Measurements from ENCODE around the gene MAGI2.

Gene MAGI2

DNA sequence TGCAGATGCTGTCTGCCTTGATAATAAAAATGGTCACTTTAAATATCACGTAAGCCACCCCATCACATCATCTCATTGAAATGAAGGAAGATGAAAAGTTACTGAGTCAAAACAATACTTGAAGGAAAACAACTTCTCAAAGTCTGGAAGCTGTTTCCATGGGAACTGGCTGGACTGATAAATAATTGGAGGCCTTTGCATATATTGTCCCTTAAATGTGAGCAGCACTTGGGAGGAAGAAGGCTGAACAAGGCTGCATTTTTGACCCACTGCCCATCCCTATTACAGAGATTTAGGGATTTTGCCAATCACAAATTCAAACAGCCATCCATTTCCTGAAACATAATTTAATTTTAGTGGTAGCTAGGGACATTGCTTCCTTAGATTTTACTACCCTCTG is 18.2 kb upstream of the MAGI2 start:
- DNase-seq (ENCODE audit: insufficient read length, low spot score) (no peak), FAIRE-seq (no peak)
- TF ChIP-seq POLR2A (IDR thresholded peaks at IDR 0.05; ENCODE audit: low read depth, low read length), result no peak
- no peak for TF ChIP-seq POU2F2 (IDR thresholded peaks at IDR 0.05; ENCODE audit: low read depth, low read length)
- TF ChIP-seq POLR2AphosphoS5 (IDR thresholded peaks at IDR 0.05; ENCODE audit: low read depth, low read length), result no peak
- no peak for TF ChIP-seq SPI1 (IDR thresholded peaks at IDR 0.05; ENCODE audit: low read depth, low read length)
- TF ChIP-seq PAX5 (IDR thresholded peaks at IDR 0.05; ENCODE audit: insufficient read depth, low read length, severe bottlenecking), result no peak
- TF ChIP-seq TAF1 (IDR thresholded peaks at IDR 0.05; ENCODE audit: low read depth, low read length), result no peak

DNA sequence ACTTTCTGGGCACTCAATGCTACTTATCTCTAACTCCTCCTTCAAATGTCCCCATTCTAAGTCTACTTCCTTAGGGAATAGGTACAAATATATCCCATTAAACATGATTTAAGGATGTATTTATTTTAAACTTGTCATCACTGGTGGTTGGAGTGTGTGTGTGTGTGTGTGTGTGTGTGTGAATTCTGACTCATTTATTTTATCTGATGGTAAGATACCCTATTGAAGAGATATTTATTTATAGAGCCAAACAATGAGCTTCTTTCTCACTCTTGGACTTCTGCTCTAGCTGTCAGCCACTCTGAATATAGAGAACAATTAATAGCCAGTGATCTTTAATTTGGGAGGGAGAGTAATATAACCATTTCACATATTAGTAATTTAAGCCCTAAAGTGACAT is 17.8 kb upstream of the MAGI2 start:
- no peak for FAIRE-seq
- TF ChIP-seq TAF1 (IDR thresholded peaks at IDR 0.05; ENCODE audit: low read depth, low read length), result no peak
- no peak for TF ChIP-seq PAX5 (IDR thresholded peaks at IDR 0.05; ENCODE audit: insufficient read depth, low read length, severe bottlenecking)
- TF ChIP-seq SPI1 (IDR thresholded peaks at IDR 0.05; ENCODE audit: low read depth, low read length), result no peak
- no peak for TF ChIP-seq POLR2A (IDR thresholded peaks at IDR 0.05; ENCODE audit: low read depth, low read length)
- no peak for TF ChIP-seq POLR2AphosphoS5 (IDR thresholded peaks at IDR 0.05; ENCODE audit: low read depth, low read length)
- TF ChIP-seq POU2F2 (IDR thresholded peaks at IDR 0.05; ENCODE audit: low read depth, low read length), result no peak
- no peak for DNase-seq (ENCODE audit: insufficient read length, low spot score)

GRCh38 chr7:79465551-79465950 is 12.1 kb upstream of the MAGI2 start:
- FAIRE-seq (no peak), DNase-seq (ENCODE audit: insufficient read length, low spot score) (no peak)
- TF ChIP-seq POU2F2 (IDR thresholded peaks at IDR 0.05; ENCODE audit: low read depth, low read length) (no peak), TAF1 (IDR thresholded peaks at IDR 0.05; ENCODE audit: low read depth, low read length) (no peak), POLR2AphosphoS5 (IDR thresholded peaks at IDR 0.05; ENCODE audit: low read depth, low read length) (no peak), PAX5 (IDR thresholded peaks at IDR 0.05; ENCODE audit: insufficient read depth, low read length, severe bottlenecking) (no peak), POLR2A (IDR thresholded peaks at IDR 0.05; ENCODE audit: low read depth, low read length) (no peak), SPI1 (IDR thresholded peaks at IDR 0.05; ENCODE audit: low read depth, low read length) (no peak)

DNA sequence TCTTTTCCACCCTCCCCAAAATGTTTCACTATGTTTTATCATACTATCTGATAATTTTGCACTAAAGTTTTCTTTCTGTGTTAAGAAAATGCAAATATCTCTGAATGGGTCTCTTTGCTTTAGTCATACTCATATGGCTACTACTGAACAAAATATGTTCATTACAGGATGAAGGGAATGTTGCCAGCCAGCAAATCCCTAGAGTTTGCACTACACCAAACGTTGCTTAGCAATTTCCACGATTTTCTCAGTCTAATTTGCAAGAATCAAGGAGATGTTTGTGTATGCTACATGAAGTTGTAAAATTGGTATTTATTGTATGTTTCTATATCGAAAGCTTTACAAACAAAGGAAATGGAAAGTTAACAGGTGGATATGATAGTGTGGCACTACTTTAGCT is 10.6 kb upstream of the MAGI2 start:
- FAIRE-seq (no peak), DNase-seq (ENCODE audit: insufficient read length, low spot score) (no peak)
- no peak for TF ChIP-seq POU2F2 (IDR thresholded peaks at IDR 0.05; ENCODE audit: low read depth, low read length)
- no peak for TF ChIP-seq TAF1 (IDR thresholded peaks at IDR 0.05; ENCODE audit: low read depth, low read length)
- no peak for TF ChIP-seq POLR2AphosphoS5 (IDR thresholded peaks at IDR 0.05; ENCODE audit: low read depth, low read length)
- TF ChIP-seq SPI1 (IDR thresholded peaks at IDR 0.05; ENCODE audit: low read depth, low read length), result no peak
- no peak for TF ChIP-seq PAX5 (IDR thresholded peaks at IDR 0.05; ENCODE audit: insufficient read depth, low read length, severe bottlenecking)

DNA sequence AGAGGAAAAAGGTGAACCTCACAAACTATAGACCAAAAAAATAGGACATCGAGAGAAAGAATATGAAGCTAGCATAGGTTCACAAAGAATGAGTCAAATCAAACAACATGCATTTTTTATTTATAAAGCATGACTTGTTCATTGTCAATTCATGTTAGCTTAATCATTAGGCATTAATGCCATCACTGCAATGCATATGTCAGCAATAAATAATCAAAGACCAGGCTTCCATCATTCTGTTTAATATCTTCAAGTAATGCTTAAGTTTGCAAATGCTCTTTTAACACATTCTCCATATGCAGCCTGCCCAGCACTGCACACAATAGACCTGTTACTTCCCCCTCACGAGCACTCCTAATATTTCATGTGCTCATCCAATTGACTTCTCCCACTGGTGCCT is 8.9 kb upstream of the MAGI2 start:
- DNase-seq (ENCODE audit: insufficient read length, low spot score) (no peak), FAIRE-seq (no peak)
- TF ChIP-seq POLR2AphosphoS5 (IDR thresholded peaks at IDR 0.05; ENCODE audit: low read depth, low read length) (no peak), PAX5 (IDR thresholded peaks at IDR 0.05; ENCODE audit: insufficient read depth, low read length, severe bottlenecking) (no peak), TAF1 (IDR thresholded peaks at IDR 0.05; ENCODE audit: low read depth, low read length) (no peak), POU2F2 (IDR thresholded peaks at IDR 0.05; ENCODE audit: low read depth, low read length) (no peak), SPI1 (IDR thresholded peaks at IDR 0.05; ENCODE audit: low read depth, low read length) (no peak), POLR2A (IDR thresholded peaks at IDR 0.05; ENCODE audit: low read depth, low read length) (no peak)

GRCh38 chr7:79461660-79462059 is 8.2 kb upstream of the MAGI2 start:
- FAIRE-seq (no peak), DNase-seq (ENCODE audit: insufficient read length, low spot score) (no peak)
- TF ChIP-seq POLR2A (IDR thresholded peaks at IDR 0.05; ENCODE audit: low read depth, low read length), result no peak
- no peak for TF ChIP-seq POLR2AphosphoS5 (IDR thresholded peaks at IDR 0.05; ENCODE audit: low read depth, low read length)
- TF ChIP-seq SPI1 (IDR thresholded peaks at IDR 0.05; ENCODE audit: low read depth, low read length), result no peak
- TF ChIP-seq POU2F2 (IDR thresholded peaks at IDR 0.05; ENCODE audit: low read depth, low read length), result no peak
- TF ChIP-seq TAF1 (IDR thresholded peaks at IDR 0.05; ENCODE audit: low read depth, low read length), result no peak
- no peak for TF ChIP-seq PAX5 (IDR thresholded peaks at IDR 0.05; ENCODE audit: insufficient read depth, low read length, severe bottlenecking)

- TF ChIP-seq POLR2A (IDR thresholded peaks at IDR 0.05; ENCODE audit: low read depth, low read length) (no peak), POLR2AphosphoS5 (IDR thresholded peaks at IDR 0.05; ENCODE audit: low read depth, low read length) (no peak), POU2F2 (IDR thresholded peaks at IDR 0.05; ENCODE audit: low read depth, low read length) (no peak), SPI1 (IDR thresholded peaks at IDR 0.05; ENCODE audit: low read depth, low read length) (no peak), PAX5 (IDR thresholded peaks at IDR 0.05; ENCODE audit: insufficient read depth, low read length, severe bottlenecking) (no peak), TAF1 (IDR thresholded peaks at IDR 0.05; ENCODE audit: low read depth, low read length) (no peak)
- FAIRE-seq (no peak), DNase-seq (ENCODE audit: insufficient read length, low spot score) (no peak)
These were observed 5.9 kb upstream of the MAGI2 start for GRCh38 chr7:79459381-79459780.

- no peak for FAIRE-seq
- no peak for TF ChIP-seq TAF1 (IDR thresholded peaks at IDR 0.05; ENCODE audit: low read depth, low read length)
- no peak for TF ChIP-seq PAX5 (IDR thresholded peaks at IDR 0.05; ENCODE audit: insufficient read depth, low read length, severe bottlenecking)
- no peak for TF ChIP-seq POLR2AphosphoS5 (IDR thresholded peaks at IDR 0.05; ENCODE audit: low read depth, low read length)
- TF ChIP-seq POLR2A (IDR thresholded peaks at IDR 0.05; ENCODE audit: low read depth, low read length), result no peak
- TF ChIP-seq POU2F2 (IDR thresholded peaks at IDR 0.05; ENCODE audit: low read depth, low read length), result no peak
- TF ChIP-seq SPI1 (IDR thresholded peaks at IDR 0.05; ENCODE audit: low read depth, low read length), result no peak
- no peak for DNase-seq (ENCODE audit: insufficient read length, low spot score)
These were observed 5.3 kb upstream of the MAGI2 start for GRCh38 chr7:79458796-79459195.

- TF ChIP-seq SPI1 (IDR thresholded peaks at IDR 0.05; ENCODE audit: low read depth, low read length) (no peak), PAX5 (IDR thresholded peaks at IDR 0.05; ENCODE audit: insufficient read depth, low read length, severe bottlenecking) (no peak)
- FAIRE-seq, result no peak
- no peak for DNase-seq (ENCODE audit: insufficient read length, low spot score)
These were observed 1.8 kb upstream of the MAGI2 start for GRCh38 chr7:79455173-79455790.

GRCh38 chr7:79454361-79454960 is 994 bp upstream of the MAGI2 start:
- TF ChIP-seq POU2F2 (IDR thresholded peaks at IDR 0.05; ENCODE audit: low read depth, low read length) (no peak), PAX5 (IDR thresholded peaks at IDR 0.05; ENCODE audit: insufficient read depth, low read length, severe bottlenecking) (no peak), POLR2A (IDR thresholded peaks at IDR 0.05; ENCODE audit: low read depth, low read length) (no peak), SPI1 (IDR thresholded peaks at IDR 0.05; ENCODE audit: low read depth, low read length) (no peak), POLR2AphosphoS5 (IDR thresholded peaks at IDR 0.05; ENCODE audit: low read depth, low read length) (no peak), TAF1 (IDR thresholded peaks at IDR 0.05; ENCODE audit: low read depth, low read length) (no peak)
- DNase-seq (ENCODE audit: insufficient read length, low spot score), result no peak

More at GRCh38 chr7:79454361-79454960, 994 bp upstream of the MAGI2 start:
- no peak for FAIRE-seq

All from GM12891 (cell line).